Measurements from ENCODE around the gene FSTL5. TPM values are rescaled to one million over a fixed set of nuclear protein-coding genes. Genes with fewer than 3 reads are reported as not detected.

FSTL5 gene
- total and polyA plus RNA-seq, 2 experiments from 2014 or later: not detected

- in situ Hi-C loops (cut with MboI): no loop called here
- Histone ChIP-seq H4K20me1 (ENCODE audit: insufficient read depth) (no peaks in the 10 kb centered on the region), H3K27ac (no peak overlapping the region), H3K4me2 (ENCODE audit: unreplicated experiment) (no peak overlapping the region), H3K9me2 (ENCODE audit: insufficient read depth) (no peaks in the 10 kb centered on the region), H3K9ac (no peak overlapping the region), H3K79me2 (ENCODE audit: insufficient read depth) (no peaks in the 10 kb centered on the region), H2AFZ (no peak overlapping the region), H3K36me3 (ENCODE audit: low read depth) (no peaks in the 10 kb centered on the region), H3K4me3 (no peak overlapping the region), H3K4me1 (ENCODE audit: insufficient read depth) (no peaks in the 10 kb centered on the region), H3K27me3 (replicated peaks; ENCODE audit: insufficient read depth) (no peaks in the 10 kb centered on the region), H3F3A (ENCODE audit: insufficient read depth) (no peaks in the 10 kb centered on the region), H3K9me3 (ENCODE audit: low read depth) (no peaks in the 10 kb centered on the region)
- WGBS, 2 experiments (ENCODE audit: low coverage in 1 of 2, low lambda C conversion rate in 2 of 2, missing lambda C conversion rate in 2 of 2): 52 to 55% methylated on average over 2 of the region's 2 CpGs
- DNase-seq: no peak
- TF ChIP-seq EZH2 (IDR thresholded peaks at IDR 0.05; ENCODE audit: insufficient read depth, poor library complexity, severe bottlenecking): no peak
- no peak for TF ChIP-seq EZH2phosphoT487 (IDR thresholded peaks at IDR 0.05; ENCODE audit: insufficient read depth, low read depth)
Observed at GRCh38 chr4:161519611-161520010, 644.2 kb downstream of the FSTL5 start.

- Histone ChIP-seq H3K9ac (no peak overlapping the region), H4K20me1 (ENCODE audit: insufficient read depth) (no peaks in the 10 kb centered on the region), H3F3A (ENCODE audit: insufficient read depth) (no peaks in the 10 kb centered on the region), H3K9me2 (ENCODE audit: insufficient read depth) (no peaks in the 10 kb centered on the region), H3K79me2 (ENCODE audit: insufficient read depth) (no peaks in the 10 kb centered on the region), H3K9me3 (ENCODE audit: low read depth) (no peaks in the 10 kb centered on the region), H3K4me3 (no peak overlapping the region), H3K4me1 (ENCODE audit: insufficient read depth) (no peaks in the 10 kb centered on the region), H2AFZ (no peak overlapping the region), H3K27ac (no peak overlapping the region), H3K36me3 (ENCODE audit: low read depth) (no peaks in the 10 kb centered on the region), H3K27me3 (replicated peaks; ENCODE audit: insufficient read depth) (no peaks in the 10 kb centered on the region), H3K4me2 (ENCODE audit: unreplicated experiment) (no peak overlapping the region)
- no peak for DNase-seq
- 31 to 41% methylated on average over 3 of the region's 3 CpGs for WGBS, 2 experiments (ENCODE audit: low coverage in 1 of 2, low lambda C conversion rate in 2 of 2, missing lambda C conversion rate in 2 of 2)
- TF ChIP-seq EZH2phosphoT487 (IDR thresholded peaks at IDR 0.05; ENCODE audit: insufficient read depth, low read depth): no peak
- no peak for TF ChIP-seq EZH2 (IDR thresholded peaks at IDR 0.05; ENCODE audit: insufficient read depth, poor library complexity, severe bottlenecking)
- in situ Hi-C loops (cut with MboI): no loop called here
Observed at GRCh38 chr4:161517941-161518340, 645.9 kb downstream of the FSTL5 start.

GRCh38 chr4:161505141-161505540, 658.7 kb downstream of the FSTL5 start:
- no peak for TF ChIP-seq EZH2 (IDR thresholded peaks at IDR 0.05; ENCODE audit: insufficient read depth, poor library complexity, severe bottlenecking)
- TF ChIP-seq EZH2phosphoT487 (IDR thresholded peaks at IDR 0.05; ENCODE audit: insufficient read depth, low read depth): no peak
- Histone ChIP-seq H3K9ac (no peak overlapping the region), H3K27ac (no peak overlapping the region), H3K27me3 (replicated peaks; ENCODE audit: insufficient read depth) (no peaks in the 10 kb centered on the region), H3K9me2 (ENCODE audit: insufficient read depth) (no peaks in the 10 kb centered on the region), H4K20me1 (ENCODE audit: insufficient read depth) (no peaks in the 10 kb centered on the region), H3F3A (ENCODE audit: insufficient read depth) (no peaks in the 10 kb centered on the region), H3K9me3 (ENCODE audit: low read depth) (no peaks in the 10 kb centered on the region), H3K4me2 (ENCODE audit: unreplicated experiment) (no peak overlapping the region), H3K4me1 (ENCODE audit: insufficient read depth) (no peaks in the 10 kb centered on the region), H3K4me3 (no peak overlapping the region), H3K36me3 (ENCODE audit: low read depth) (no peaks in the 10 kb centered on the region), H2AFZ (no peak overlapping the region), H3K79me2 (ENCODE audit: insufficient read depth) (no peaks in the 10 kb centered on the region)
- DNase-seq: no peak
- in situ Hi-C loops (cut with MboI): no loop called here
- WGBS, 2 experiments (ENCODE audit: low coverage in 1 of 2, low lambda C conversion rate in 2 of 2, missing lambda C conversion rate in 2 of 2): 66 to 81% methylated on average over 3 of the region's 3 CpGs

- Histone ChIP-seq H3K4me3 (no peak overlapping the region), H3K79me2 (ENCODE audit: insufficient read depth) (no peaks in the 10 kb centered on the region), H3K9me2 (ENCODE audit: insufficient read depth) (no peaks in the 10 kb centered on the region), H3K9ac (no peak overlapping the region), H3K4me1 (ENCODE audit: insufficient read depth) (no peaks in the 10 kb centered on the region), H2AFZ (no peak overlapping the region), H3F3A (ENCODE audit: insufficient read depth) (no peaks in the 10 kb centered on the region), H3K27me3 (replicated peaks; ENCODE audit: insufficient read depth) (no peaks in the 10 kb centered on the region), H3K27ac (no peak overlapping the region), H3K36me3 (ENCODE audit: low read depth) (no peaks in the 10 kb centered on the region), H3K4me2 (ENCODE audit: unreplicated experiment) (no peak overlapping the region), H4K20me1 (ENCODE audit: insufficient read depth) (no peaks in the 10 kb centered on the region), H3K9me3 (ENCODE audit: low read depth) (no peaks in the 10 kb centered on the region)
- no peak for DNase-seq
- in situ Hi-C loops (cut with MboI): no loop called here
- TF ChIP-seq EZH2phosphoT487 (IDR thresholded peaks at IDR 0.05; ENCODE audit: insufficient read depth, low read depth) (no peak), EZH2 (IDR thresholded peaks at IDR 0.05; ENCODE audit: insufficient read depth, poor library complexity, severe bottlenecking) (no peak)
Observed at GRCh38 chr4:161498155-161498554, 665.6 kb downstream of the FSTL5 start.

- no peaks in the 10 kb centered on the region for H3F3A ChIP-seq (ENCODE audit: insufficient read depth)
- H3K27ac ChIP-seq: no peak overlapping the region
- H3K4me2 ChIP-seq (ENCODE audit: unreplicated experiment): no peak overlapping the region
- no peaks in the 10 kb centered on the region for H3K27me3 ChIP-seq (replicated peaks; ENCODE audit: insufficient read depth)
- no peaks in the 10 kb centered on the region for H3K79me2 ChIP-seq (ENCODE audit: insufficient read depth)
- no peak overlapping the region for H3K9ac ChIP-seq
- 20 to 37% methylated on average over 1 of the region's 1 CpG for WGBS, 2 experiments (ENCODE audit: low coverage in 1 of 2, low lambda C conversion rate in 2 of 2, missing lambda C conversion rate in 2 of 2)
- H3K9me2 ChIP-seq (ENCODE audit: insufficient read depth): no peaks in the 10 kb centered on the region
- in situ Hi-C loops (cut with MboI): no loop called here
- no peak for DNase-seq
- TF ChIP-seq EZH2 (IDR thresholded peaks at IDR 0.05; ENCODE audit: insufficient read depth, poor library complexity, severe bottlenecking) (no peak), EZH2phosphoT487 (IDR thresholded peaks at IDR 0.05; ENCODE audit: insufficient read depth, low read depth) (no peak)
- H3K4me1 ChIP-seq (ENCODE audit: insufficient read depth): no peaks in the 10 kb centered on the region
- no peaks in the 10 kb centered on the region for H4K20me1 ChIP-seq (ENCODE audit: insufficient read depth)
- H2AFZ ChIP-seq: no peak overlapping the region
- no peaks in the 10 kb centered on the region for H3K9me3 ChIP-seq (ENCODE audit: low read depth)
- no peak overlapping the region for H3K4me3 ChIP-seq
- no peaks in the 10 kb centered on the region for H3K36me3 ChIP-seq (ENCODE audit: low read depth)
Observed at GRCh38 chr4:161486461-161486860, 677.3 kb downstream of the FSTL5 start.

Data from GM23248 (cell line).